ENCODE data around the gene GET4. TPM values are rescaled to one million over a fixed set of nuclear protein-coding genes. Genes with fewer than 3 reads are reported as not detected.

The GET4 gene
- total RNA-seq, 1 experiment from 2014 or later = 44.8 TPM

GRCh38 chr7:897086-897485 lies 20.7 kb downstream of the GET4 start:
- no peak overlapping the region for H2AFZ ChIP-seq (ENCODE audit: low read depth, low read length, poor library complexity, severe bottlenecking)
- intact Hi-C loops (cut with micrococcal nuclease) = no loop called here
- H3K4me2 ChIP-seq (ENCODE audit: low read length) = no peak overlapping the region
- TF ChIP-seq SRF (IDR thresholded peaks at IDR 0.05; ENCODE audit: low read depth) = no peak
- no peak for TF ChIP-seq SP1 (IDR thresholded peaks at IDR 0.05; ENCODE audit: low read depth)
- TF ChIP-seq REST (IDR thresholded peaks at IDR 0.05; ENCODE audit: low read depth) = no peak
- no peak for TF ChIP-seq ELF1 (IDR thresholded peaks at IDR 0.05; ENCODE audit: borderline replicate concordance, low read depth)
- TF ChIP-seq ZBTB33 (IDR thresholded peaks at IDR 0.05; ENCODE audit: extremely low read depth, insufficient replicate concordance, low read length) = no peak
- no peak for TF ChIP-seq ATF3 (IDR thresholded peaks at IDR 0.05)
- no peak for TF ChIP-seq FOSL1 (IDR thresholded peaks at IDR 0.05; ENCODE audit: low read depth)
- no peak for TF ChIP-seq TCF7L2 (IDR thresholded peaks at IDR 0.05; ENCODE audit: borderline replicate concordance, extremely low read depth, insufficient read depth, insufficient read length)
- TF ChIP-seq EZH2phosphoT487 (IDR thresholded peaks at IDR 0.05; ENCODE audit: borderline replicate concordance) = no peak
- TF ChIP-seq ZNF274 (IDR thresholded peaks at IDR 0.05; ENCODE audit: low read depth, low read length) = no peak
- TF ChIP-seq RAD21 (IDR thresholded peaks at IDR 0.05; ENCODE audit: low read depth) = no peak
- TF ChIP-seq SIN3A (IDR thresholded peaks at IDR 0.05; ENCODE audit: low read depth) = no peak
- TF ChIP-seq YY1 (IDR thresholded peaks at IDR 0.05; ENCODE audit: extremely low read depth, insufficient replicate concordance, low read depth, low read length) = no peak
- peaks cover 6 to 17% of the 10 kb centered on the region in 2 experiments; a peak in 3 of 4 replicates for H3K36me3 ChIP-seq (ENCODE audit: control insufficient read depth in 1 of 2, insufficient read depth in 2 of 2, low read length in 2 of 2)
- H3K27ac ChIP-seq (ENCODE audit: low read depth, low read length) = no peak overlapping the region
- H3K9ac ChIP-seq (ENCODE audit: low read length) = no peak overlapping the region
- H3K79me2 ChIP-seq (ENCODE audit: insufficient read depth, low read length) = no peaks in the 10 kb centered on the region
- no peak for ATAC-seq
- H3K4me3 ChIP-seq (replicated peaks in 1 of 2; ENCODE audit: low read depth in 1 of 2, low read length in 2 of 2) = no peak overlapping the region
- no peaks in the 10 kb centered on the region for H4K20me1 ChIP-seq (ENCODE audit: insufficient read depth)
- peaks cover 7 to 9% of the 10 kb centered on the region in 2 experiments for H3K4me1 ChIP-seq (ENCODE audit: control insufficient read depth in 1 of 2, insufficient read depth in 2 of 2, low read length in 2 of 2)
- H3K9me2 ChIP-seq (ENCODE audit: insufficient read depth) = no peaks in the 10 kb centered on the region
- RAD21 ChIA-PET (ENCODE audit: low non-redundant PET in 1 of 2, low total read pairs in 2 of 2, uncharacterized antibody in 2 of 2, unreplicated experiment in 2 of 2) = no interaction called here
- no peaks in the 10 kb centered on the region for H3K27me3 ChIP-seq (ENCODE audit: insufficient read depth, low read length)
- BruUV-seq (replicated peaks) = no TSS peak
- no peaks in the 10 kb centered on the region for H3K9me3 ChIP-seq (ENCODE audit: control insufficient read depth in 1 of 2, insufficient read depth in 1 of 2, low read depth in 1 of 2, low read length in 2 of 2)
- POLR2A ChIA-PET = no interaction called here
- CTCF ChIA-PET = no interaction called here
- no peak for DNase-seq (ENCODE audit: low read depth, low spot score)
